Raji (cell line): ENCODE results near the gene HOXD8.

ENCODE experiments used
- POLR2A ChIP-seq: IDR thresholded peaks from 2 replicates; pipeline ENCODE4 v1.6.1; 2011; ENCODE audit warnings: low read depth, low read length, control low read depth; ENCODE audit not compliant: insufficient read depth

The HOXD8 gene

GRCh38 chr2:176115883-176116813 is 13.4 kb upstream of the HOXD8 start, which contains the start of gene HOXD10:
HOXD10 (plus strand) TSS chr2:176116778; CDS start chr2:176116834, 56 bp downstream.
- no peak for TF ChIP-seq POLR2A

- TF ChIP-seq POLR2A: no peak
These were observed 12.2 kb upstream of the HOXD8 start for GRCh38 chr2:176117162-176117822.

GRCh38 chr2:176117823-176118371 is 11.6 kb upstream of the HOXD8 start:
- no peak for TF ChIP-seq POLR2A

GRCh38 chr2:176118601-176119339 is 10.7 kb upstream of the HOXD8 start:
- TF ChIP-seq POLR2A: no peak

GRCh38 chr2:176120364-176121189 is 8.9 kb upstream of the HOXD8 start:
- no peak for TF ChIP-seq POLR2A

- no peak for TF ChIP-seq POLR2A
These were observed 8.1 kb upstream of the HOXD8 start for GRCh38 chr2:176121190-176122051.

- TF ChIP-seq POLR2A: no peak
These were observed 7.3 kb upstream of the HOXD8 start for GRCh38 chr2:176122052-176122682.

GRCh38 chr2:176122683-176123410 is 6.7 kb upstream of the HOXD8 start, which contains the start of gene HOXD9:
HOXD9 (plus strand) TSS chr2:176122719; CDS start chr2:176122769, 50 bp downstream.
- TF ChIP-seq POLR2A: no peak

GRCh38 chr2:176123411-176124109 is 5.9 kb upstream of the HOXD8 start:
- no peak for TF ChIP-seq POLR2A

GRCh38 chr2:176124110-176124946 is 5.2 kb upstream of the HOXD8 start:
- TF ChIP-seq POLR2A: no peak
